ENCODE data around the gene ALKBH4. TPM values are rescaled to one million over a fixed set of nuclear protein-coding genes. Genes with fewer than 3 reads are reported as not detected.

The ALKBH4 gene
- total and polyA plus RNA-seq, 10 of the 15 experiments (the other 5 are each of a cell fraction or from before 2014, with no cell fraction given) = 4.1 to 16.9 (median 11.3) TPM

- TF ChIP-seq POLR2AphosphoS5 (IDR thresholded peaks at IDR 0.05; ENCODE audit: low read length) = peak; percentile 66
- TF ChIP-seq CHD2 (IDR thresholded peaks at IDR 0.05; ENCODE audit: borderline replicate concordance, low read depth, low read length) = peak; percentile 87
- TF ChIP-seq MTA2 (IDR thresholded peaks at IDR 0.05; ENCODE audit: low read depth) = peak; percentile 38
- TF ChIP-seq POU2F2 (IDR thresholded peaks at IDR 0.05; ENCODE audit: borderline replicate concordance, low read depth, low read length) = peak; percentile 81; the same call in 2 of the 3 replicates
- no peak for TF ChIP-seq CREB1 (IDR thresholded peaks at IDR 0.05; ENCODE audit: low read depth)
- TF ChIP-seq MTA3 (IDR thresholded peaks at IDR 0.05; ENCODE audit: borderline replicate concordance, low read length) = no peak
- TF ChIP-seq EGR1 (IDR thresholded peaks at IDR 0.05; ENCODE audit: borderline replicate concordance in 1 of 2, low read depth in 2 of 2, low read length in 2 of 2) = peak in 1 of 2 experiments; percentile 69; a peak in 2 of 3 replicates
- TF ChIP-seq DPF2 (IDR thresholded peaks at IDR 0.05) = 0 out of 2 replicates have a peak, but pooled peaks have one; percentile 20
- peak; percentile 40; the same call in 1 of the 2 replicates for TF ChIP-seq TARDBP (IDR thresholded peaks at IDR 0.05; ENCODE audit: borderline replicate concordance)
- TF ChIP-seq IKZF2 (IDR thresholded peaks at IDR 0.05) = peak; percentile 91 to 94
- TF ChIP-seq CUX1 (IDR thresholded peaks at IDR 0.05; ENCODE audit: insufficient replicate concordance, low read depth, low read length) = peak; percentile 45
- no peak for TF ChIP-seq SREBF2 (IDR thresholded peaks at IDR 0.05; ENCODE audit: low read length)
- no peak for TF ChIP-seq NFYB (IDR thresholded peaks at IDR 0.05; ENCODE audit: insufficient read depth, low read depth, low read length)
- TF ChIP-seq E2F4 (IDR thresholded peaks at IDR 0.05; ENCODE audit: low read depth, low read length) = peak; percentile 5; the same call in 1 of the 2 replicates
- TF ChIP-seq NFIC (IDR thresholded peaks at IDR 0.05; ENCODE audit: low read depth, low read length) = no peak
- TF ChIP-seq HSF1 (IDR thresholded peaks at IDR 0.05; ENCODE audit: low read depth, low read length) = no peak
- TF ChIP-seq ATF7 (IDR thresholded peaks at IDR 0.05; ENCODE audit: low read depth) = peak; percentile 41; the same call in 1 of the 2 replicates
- no peak for TF ChIP-seq KDM1A (IDR thresholded peaks at IDR 0.05; ENCODE audit: borderline replicate concordance)
- TF ChIP-seq GABPA (IDR thresholded peaks at IDR 0.05; ENCODE audit: low read depth) = no peak
- 0 out of 2 replicates have a peak, but pooled peaks have one; percentile 24 for TF ChIP-seq RB1 (IDR thresholded peaks at IDR 0.05; ENCODE audit: borderline replicate concordance)
- no peak; the same call in 1 of the 2 replicates for TF ChIP-seq ZNF217 (IDR thresholded peaks at IDR 0.05)
Measured at GRCh38 chr7:102426268-102427018, 38.2 kb downstream of the ALKBH4 start (continued).

All from GM12878 (cell line).